NB4 (cell line): ENCODE data around the gene FUT4.

Source experiments
- DNase-seq: peaks from one replicate; pipeline ENCODE4 v3.0.0; 2010; ENCODE audit warnings: low read depth
- H3K4me3 ChIP-seq: one replicate; pipeline ENCODE4 v1.5.1; 2011; ENCODE audit warnings: mild to moderate bottlenecking, low read depth, low read length, moderate library complexity
- MYC ChIP-seq: IDR thresholded peaks from 2 replicates; pipeline ENCODE4 v1.6.1; 2011; ENCODE audit warnings: low read depth, low read length
- POLR2A ChIP-seq: IDR thresholded peaks from 2 replicates; pipeline ENCODE4 v1.6.1; 2011; ENCODE audit warnings: mild to moderate bottlenecking; ENCODE audit not compliant: insufficient read length; ENCODE audit errors: extremely low read depth
- TF ChIP-seq, protein P1 (sequence below): IDR thresholded peaks from one replicate; pipeline ENCODE4 v1.5.1; 2012; ENCODE audit warnings: low read depth, low read length
- TF ChIP-seq, protein P2 (sequence below): IDR thresholded peaks from 2 replicates; pipeline ENCODE4 v1.6.1; 2011; ENCODE audit warnings: low read depth, low read length

The FUT4 gene

DNA sequence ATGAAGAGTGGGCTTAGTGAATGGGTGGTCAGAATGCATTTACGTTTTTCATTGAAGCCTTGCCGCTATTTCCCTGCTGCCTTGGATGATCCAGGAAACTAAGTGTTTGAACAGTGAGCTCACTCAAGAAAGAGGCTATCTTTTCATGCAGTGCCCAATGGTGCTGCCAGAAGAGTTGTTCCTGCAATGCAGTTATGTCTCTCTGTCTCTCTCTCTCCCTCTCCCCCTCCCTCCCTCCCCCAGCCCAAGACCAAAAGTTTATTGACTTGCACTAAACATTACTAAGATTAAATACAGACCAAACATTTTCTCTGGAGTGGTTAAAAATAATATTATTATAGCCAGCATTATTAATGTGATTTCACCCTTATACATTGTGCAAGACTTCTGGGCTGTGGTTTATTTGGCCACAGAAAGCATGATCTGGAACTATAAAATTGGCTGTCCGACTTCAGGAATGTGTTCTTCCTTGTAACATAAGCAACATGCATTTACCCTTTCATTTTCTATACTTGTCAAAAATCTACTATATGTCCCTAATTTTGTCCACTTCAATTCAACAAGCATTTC lies 6.6 kb upstream of the FUT4 start:
- H3K4me3 ChIP-seq, result no peak overlapping the region
- no peak for DNase-seq
- TF ChIP-seq, protein P1, sequence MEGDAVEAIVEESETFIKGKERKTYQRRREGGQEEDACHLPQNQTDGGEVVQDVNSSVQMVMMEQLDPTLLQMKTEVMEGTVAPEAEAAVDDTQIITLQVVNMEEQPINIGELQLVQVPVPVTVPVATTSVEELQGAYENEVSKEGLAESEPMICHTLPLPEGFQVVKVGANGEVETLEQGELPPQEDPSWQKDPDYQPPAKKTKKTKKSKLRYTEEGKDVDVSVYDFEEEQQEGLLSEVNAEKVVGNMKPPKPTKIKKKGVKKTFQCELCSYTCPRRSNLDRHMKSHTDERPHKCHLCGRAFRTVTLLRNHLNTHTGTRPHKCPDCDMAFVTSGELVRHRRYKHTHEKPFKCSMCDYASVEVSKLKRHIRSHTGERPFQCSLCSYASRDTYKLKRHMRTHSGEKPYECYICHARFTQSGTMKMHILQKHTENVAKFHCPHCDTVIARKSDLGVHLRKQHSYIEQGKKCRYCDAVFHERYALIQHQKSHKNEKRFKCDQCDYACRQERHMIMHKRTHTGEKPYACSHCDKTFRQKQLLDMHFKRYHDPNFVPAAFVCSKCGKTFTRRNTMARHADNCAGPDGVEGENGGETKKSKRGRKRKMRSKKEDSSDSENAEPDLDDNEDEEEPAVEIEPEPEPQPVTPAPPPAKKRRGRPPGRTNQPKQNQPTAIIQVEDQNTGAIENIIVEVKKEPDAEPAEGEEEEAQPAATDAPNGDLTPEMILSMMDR, result no peak
- TF ChIP-seq, protein P2, sequence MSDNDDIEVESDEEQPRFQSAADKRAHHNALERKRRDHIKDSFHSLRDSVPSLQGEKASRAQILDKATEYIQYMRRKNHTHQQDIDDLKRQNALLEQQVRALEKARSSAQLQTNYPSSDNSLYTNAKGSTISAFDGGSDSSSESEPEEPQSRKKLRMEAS, result no peak
- TF ChIP-seq MYC, result no peak
- no peak for TF ChIP-seq POLR2A

DNA sequence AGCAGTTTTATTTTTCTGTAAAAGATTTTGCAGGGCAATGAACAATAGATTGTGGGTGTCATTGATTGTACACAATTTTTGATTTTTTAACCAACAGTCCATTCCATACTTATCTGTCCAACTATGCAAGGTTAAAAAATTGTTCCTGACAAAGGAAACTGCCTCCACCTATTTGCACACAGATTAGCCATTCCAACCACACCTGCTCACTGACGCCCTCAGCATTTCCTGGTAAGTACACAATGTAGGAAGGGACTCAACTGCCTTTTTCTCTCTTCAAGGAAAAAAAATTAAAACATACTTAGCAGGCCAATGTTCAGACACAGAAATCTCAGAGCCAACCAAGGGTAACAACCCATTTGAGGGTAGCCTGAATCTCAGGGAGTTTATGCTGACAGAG lies 4.3 kb upstream of the FUT4 start:
- no peak overlapping the region for H3K4me3 ChIP-seq
- TF ChIP-seq, protein P1, result no peak
- no peak for TF ChIP-seq MYC
- TF ChIP-seq, protein P2, result no peak
- no peak for TF ChIP-seq POLR2A
- no peak for DNase-seq

DNA sequence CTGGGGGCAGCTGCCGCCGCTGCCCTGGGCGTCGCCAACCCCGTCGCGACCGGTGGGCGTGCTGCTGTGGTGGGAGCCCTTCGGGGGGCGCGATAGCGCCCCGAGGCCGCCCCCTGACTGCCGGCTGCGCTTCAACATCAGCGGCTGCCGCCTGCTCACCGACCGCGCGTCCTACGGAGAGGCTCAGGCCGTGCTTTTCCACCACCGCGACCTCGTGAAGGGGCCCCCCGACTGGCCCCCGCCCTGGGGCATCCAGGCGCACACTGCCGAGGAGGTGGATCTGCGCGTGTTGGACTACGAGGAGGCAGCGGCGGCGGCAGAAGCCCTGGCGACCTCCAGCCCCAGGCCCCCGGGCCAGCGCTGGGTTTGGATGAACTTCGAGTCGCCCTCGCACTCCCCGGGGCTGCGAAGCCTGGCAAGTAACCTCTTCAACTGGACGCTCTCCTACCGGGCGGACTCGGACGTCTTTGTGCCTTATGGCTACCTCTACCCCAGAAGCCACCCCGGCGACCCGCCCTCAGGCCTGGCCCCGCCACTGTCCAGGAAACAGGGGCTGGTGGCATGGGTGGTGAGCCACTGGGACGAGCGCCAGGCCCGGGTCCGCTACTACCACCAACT lies 1.0 kb downstream of the FUT4 start:
- peak overlapping the region; percentile 95 for H3K4me3 ChIP-seq
- TF ChIP-seq POLR2A, result no peak
- TF ChIP-seq, protein P1, result no peak
- TF ChIP-seq, protein P2, result no peak; the same call in 1 of the 2 replicates
- TF ChIP-seq MYC, result 0 out of 2 replicates have a peak, but pooled peaks have one; percentile 38
- peak; percentile 72 for DNase-seq

DNA sequence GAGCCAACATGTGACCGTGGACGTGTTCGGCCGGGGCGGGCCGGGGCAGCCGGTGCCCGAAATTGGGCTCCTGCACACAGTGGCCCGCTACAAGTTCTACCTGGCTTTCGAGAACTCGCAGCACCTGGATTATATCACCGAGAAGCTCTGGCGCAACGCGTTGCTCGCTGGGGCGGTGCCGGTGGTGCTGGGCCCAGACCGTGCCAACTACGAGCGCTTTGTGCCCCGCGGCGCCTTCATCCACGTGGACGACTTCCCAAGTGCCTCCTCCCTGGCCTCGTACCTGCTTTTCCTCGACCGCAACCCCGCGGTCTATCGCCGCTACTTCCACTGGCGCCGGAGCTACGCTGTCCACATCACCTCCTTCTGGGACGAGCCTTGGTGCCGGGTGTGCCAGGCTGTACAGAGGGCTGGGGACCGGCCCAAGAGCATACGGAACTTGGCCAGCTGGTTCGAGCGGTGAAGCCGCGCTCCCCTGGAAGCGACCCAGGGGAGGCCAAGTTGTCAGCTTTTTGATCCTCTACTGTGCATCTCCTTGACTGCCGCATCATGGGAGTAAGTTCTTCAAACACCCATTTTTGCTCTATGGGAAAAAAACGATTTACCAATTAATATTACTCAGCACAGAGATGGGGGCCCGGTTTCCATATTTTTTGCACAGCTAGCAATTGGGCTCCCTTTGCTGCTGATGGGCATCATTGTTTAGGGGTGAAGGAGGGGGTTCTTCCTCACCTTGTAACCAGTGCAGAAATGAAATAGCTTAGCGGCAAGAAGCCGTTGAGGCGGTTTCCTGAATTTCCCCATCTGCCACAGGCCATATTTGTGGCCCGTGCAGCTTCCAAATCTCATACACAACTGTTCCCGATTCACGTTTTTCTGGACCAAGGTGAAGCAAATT lies 1.8 kb downstream of the FUT4 start:
- no peak for TF ChIP-seq POLR2A
- TF ChIP-seq, protein P2, result peak; percentile 71
- TF ChIP-seq MYC, result peak; percentile 79
- H3K4me3 ChIP-seq, result peak overlapping the region; percentile 95
- DNase-seq, result peak; percentile 74

DNA sequence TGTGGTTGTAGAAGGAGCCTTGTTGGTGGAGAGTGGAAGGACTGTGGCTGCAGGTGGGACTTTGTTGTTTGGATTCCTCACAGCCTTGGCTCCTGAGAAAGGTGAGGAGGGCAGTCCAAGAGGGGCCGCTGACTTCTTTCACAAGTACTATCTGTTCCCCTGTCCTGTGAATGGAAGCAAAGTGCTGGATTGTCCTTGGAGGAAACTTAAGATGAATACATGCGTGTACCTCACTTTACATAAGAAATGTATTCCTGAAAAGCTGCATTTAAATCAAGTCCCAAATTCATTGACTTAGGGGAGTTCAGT lies 2.4 kb downstream of the FUT4 start:
- no peak for DNase-seq
- TF ChIP-seq, protein P2, result no peak
- TF ChIP-seq POLR2A, result no peak
- H3K4me3 ChIP-seq, result peak overlapping the region; percentile 95

DNA sequence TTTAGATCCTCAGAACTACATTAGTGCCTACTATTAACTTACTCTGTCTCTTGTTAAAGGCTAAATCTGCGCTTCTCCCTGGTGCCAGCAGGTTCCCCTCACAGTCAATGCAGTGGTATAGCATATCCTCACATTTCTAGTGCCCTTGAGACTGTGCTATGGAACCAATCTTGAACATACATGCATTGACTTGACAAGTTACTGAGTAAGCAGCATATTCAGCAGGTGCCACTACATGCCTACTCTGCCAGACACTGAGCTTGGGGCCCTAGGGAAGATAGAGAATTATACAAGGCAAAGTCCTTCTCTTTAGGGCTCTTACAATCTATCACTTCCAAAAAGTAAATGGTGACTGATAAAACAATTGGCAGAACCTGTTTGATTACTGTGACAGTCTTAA lies 3.2 kb downstream of the FUT4 start:
- peak overlapping the region; percentile 95 for H3K4me3 ChIP-seq
- peak; percentile 70 for DNase-seq
- TF ChIP-seq, protein P2, result peak; percentile 35; the same call in 1 of the 2 replicates
- no peak for TF ChIP-seq MYC
- TF ChIP-seq POLR2A, result no peak
- TF ChIP-seq, protein P1, result no peak
